ENCODE data around the gene PDZRN3. TPM values are rescaled to one million over a fixed set of nuclear protein-coding genes. Genes with fewer than 3 reads are reported as not detected.

The PDZRN3 gene
- total RNA-seq = 45.7 TPM

GRCh38 chr3:73624821-73625665 is at the start of gene PDZRN3:
TSS of gene PDZRN3 (minus strand) at chr3:73624941.
- FAIRE-seq (no peak), DNase-seq (ENCODE audit: low spot score in 2 of 2) (peak; percentile 56 to 57)

GRCh38 chr3:73674280-73674679 is 49.5 kb upstream of the PDZRN3 start:
- FAIRE-seq = no peak
- DNase-seq (ENCODE audit: low spot score in 2 of 2) = no peak

- FAIRE-seq (no peak), DNase-seq (ENCODE audit: low spot score in 2 of 2) (peak in 1 of 2 donors; percentile 10)
Measured at GRCh38 chr3:73669260-73669659, 44.5 kb upstream of the PDZRN3 start.

- DNase-seq (ENCODE audit: low spot score in 2 of 2) (no peak), FAIRE-seq (no peak)
Measured at GRCh38 chr3:73668391-73668790, 43.6 kb upstream of the PDZRN3 start.

GRCh38 chr3:73667889-73668288 is 43.1 kb upstream of the PDZRN3 start:
- no peak for DNase-seq (ENCODE audit: low spot score in 2 of 2)
- no peak for FAIRE-seq

- no peak for FAIRE-seq
- no peak for DNase-seq (ENCODE audit: low spot score in 2 of 2)
Measured at GRCh38 chr3:73665286-73665685, 40.5 kb upstream of the PDZRN3 start.

GRCh38 chr3:73664389-73664788 is 39.6 kb upstream of the PDZRN3 start:
- DNase-seq (ENCODE audit: low spot score in 2 of 2) (no peak), FAIRE-seq (no peak)

GRCh38 chr3:73663495-73663894 is 38.8 kb upstream of the PDZRN3 start:
- FAIRE-seq (no peak), DNase-seq (ENCODE audit: low spot score in 2 of 2) (no peak)

GRCh38 chr3:73661265-73661664 is 36.5 kb upstream of the PDZRN3 start:
- DNase-seq (ENCODE audit: low spot score in 2 of 2) (no peak), FAIRE-seq (no peak)

GRCh38 chr3:73658227-73658626 is 33.5 kb upstream of the PDZRN3 start:
- FAIRE-seq (no peak), DNase-seq (ENCODE audit: low spot score in 2 of 2) (no peak)

- DNase-seq (ENCODE audit: low spot score in 2 of 2) (no peak), FAIRE-seq (no peak)
Measured at GRCh38 chr3:73657186-73657585, 32.4 kb upstream of the PDZRN3 start.

GRCh38 chr3:73656241-73656890 is 31.6 kb upstream of the PDZRN3 start:
- FAIRE-seq (no peak), DNase-seq (ENCODE audit: low spot score in 2 of 2) (no peak)

GRCh38 chr3:73655197-73655596 is 30.5 kb upstream of the PDZRN3 start:
- FAIRE-seq = no peak
- no peak for DNase-seq (ENCODE audit: low spot score in 2 of 2)

- no peak for FAIRE-seq
- DNase-seq (ENCODE audit: low spot score in 2 of 2) = no peak
Measured at GRCh38 chr3:73653877-73654276, 29.1 kb upstream of the PDZRN3 start.

GRCh38 chr3:73653351-73653750 is 28.6 kb upstream of the PDZRN3 start:
- DNase-seq (ENCODE audit: low spot score in 2 of 2) (no peak), FAIRE-seq (no peak)

- DNase-seq (ENCODE audit: low spot score in 2 of 2) (no peak), FAIRE-seq (no peak)
Measured at GRCh38 chr3:73652896-73653295, 28.2 kb upstream of the PDZRN3 start.

GRCh38 chr3:73637042-73637441 is 12.3 kb upstream of the PDZRN3 start:
- FAIRE-seq = no peak
- no peak for DNase-seq (ENCODE audit: low spot score in 2 of 2)

- DNase-seq (ENCODE audit: low spot score in 2 of 2) (no peak), FAIRE-seq (peak; percentile 47)
Measured at GRCh38 chr3:73635254-73635653, 10.5 kb upstream of the PDZRN3 start.

- FAIRE-seq (no peak), DNase-seq (ENCODE audit: low spot score in 2 of 2) (no peak)
Measured at GRCh38 chr3:73633916-73634344, 9.2 kb upstream of the PDZRN3 start.

- DNase-seq (ENCODE audit: low spot score in 2 of 2) = no peak
- no peak for FAIRE-seq
Measured at GRCh38 chr3:73633453-73633852, 8.7 kb upstream of the PDZRN3 start.

GRCh38 chr3:73626106-73626505 is 1.4 kb upstream of the PDZRN3 start:
- DNase-seq (ENCODE audit: low spot score in 2 of 2) = no peak
- no peak for FAIRE-seq
